GM23248 (cell line): Measurements from ENCODE around the gene C9orf72.

Experiments used
- EZH2 ChIP-seq: fragments of 200-600 bp; sonication (generic); IDR thresholded peaks from 2 replicates; pipeline ENCODE4 v1.6.1; 2018; ENCODE audit warnings: antibody characterized with exemption, mild to moderate bottlenecking; ENCODE audit not compliant: insufficient read depth, poor library complexity, severe bottlenecking
- EZH2phosphoT487 ChIP-seq: fragments of 200-600 bp; sonication (generic); IDR thresholded peaks from 2 replicates; pipeline ENCODE4 v1.6.1; 2018; ENCODE audit warnings: antibody characterized with exemption, moderate library complexity, mild to moderate bottlenecking, low read depth; ENCODE audit not compliant: insufficient read depth

GRCh38 chr9:27503623-27504022, 69.7 kb downstream of the C9orf72 start:
- TF ChIP-seq EZH2 (no peak), EZH2phosphoT487 (no peak)
